H1 (cell line): ENCODE results near the gene CAPS. TPM values are rescaled to one million over a fixed set of nuclear protein-coding genes. Genes with fewer than 3 reads are reported as not detected.

Source experiments
- EP300 ChIP-seq, 2 experiments: IDR thresholded peaks; 1 replicate in 1 of 2; 2 replicates in 1 of 2; pipeline ENCODE4 v1.6.1; 2011 to 2012; ENCODE audit warnings: low read depth in 2 of 2, low read length in 2 of 2, mild to moderate bottlenecking in 2 of 2, borderline replicate concordance in 1 of 2, inconsistent platforms in 1 of 2, moderate library complexity in 1 of 2
- HDAC2 ChIP-seq, 2 experiments: fragments of 300-600 bp in 1 of 2; sonication (generic) in 1 of 2; IDR thresholded peaks; 2 replicates each; pipeline ENCODE4 v1.6.1; 2011 to 2012; ENCODE audit warnings: low read depth in 2 of 2, low read length in 2 of 2, mild to moderate bottlenecking in 2 of 2, moderate library complexity in 2 of 2, borderline replicate concordance in 1 of 2, inconsistent platforms in 1 of 2
- JUND ChIP-seq: IDR thresholded peaks from 2 replicates; pipeline ENCODE4 v1.6.1; 2011; ENCODE audit warnings: mild to moderate bottlenecking, improper control_type of control experiment, low read length
- RAD21 ChIP-seq, 2 experiments: IDR thresholded peaks in 1 of 2; conservative IDR thresholded peaks in 1 of 2; 2 replicates each; pipeline ENCODE4 v1.6.1; 2011; ENCODE audit warnings: low read depth in 2 of 2, low read length in 2 of 2, improper control_type of control experiment in 1 of 2, inconsistent platforms in 1 of 2, mild to moderate bottlenecking in 1 of 2, moderate library complexity in 1 of 2
- SIX5 ChIP-seq: IDR thresholded peaks from 2 replicates; pipeline ENCODE4 v1.6.1; 2011; ENCODE audit warnings: mild to moderate bottlenecking, low read depth, low read length
- TAF7 ChIP-seq: optimal IDR thresholded peaks from 2 replicates; pipeline ENCODE3; 2011; ENCODE audit warnings: low read depth, mild to moderate bottlenecking, inconsistent platforms, low read length, moderate library complexity, borderline replicate concordance
- polyA plus RNA-seq, 7 experiments: library from polyadenylated mRNA; depleted of rRNA in 3 of 7; stranded (reverse) in 5 of 7; unstranded in 2 of 7; fragments of >200 nt in 5 of 7; fragments of 200-250 nt in 2 of 7; gene quantifications; 1 replicate in 5 of 7; 2 replicates in 1 of 7; 4 replicates in 1 of 7; pipeline versions ENCODE4 v1.2.1 to v1.2.3, GENCODE V29; 2011 to 2013; ENCODE audit warnings: missing spikeins in 2 of 7, mixed read lengths in 2 of 7
- total RNA-seq: library from RNA; stranded (reverse); fragmentation: NEBNext Ultra II Directional; extraction: Animal tissue kit (Norgen Biotek cat#: 25700); gene quantifications from 2 replicates; pipeline ENCODE4 v1.2.1, GENCODE V29; 2021
- TF ChIP-seq, protein P1 (sequence below): IDR thresholded peaks from 2 replicates; pipeline ENCODE4 v1.6.1; 2011; ENCODE audit warnings: low read depth, mild to moderate bottlenecking, low read length; ENCODE audit not compliant: insufficient read depth

The CAPS gene
- total and polyA plus RNA-seq, 2 of the 8 experiments (the other 6 are each of a cell fraction or from before 2014, with no cell fraction given), result 2.1 to 2.4 TPM

DNA sequence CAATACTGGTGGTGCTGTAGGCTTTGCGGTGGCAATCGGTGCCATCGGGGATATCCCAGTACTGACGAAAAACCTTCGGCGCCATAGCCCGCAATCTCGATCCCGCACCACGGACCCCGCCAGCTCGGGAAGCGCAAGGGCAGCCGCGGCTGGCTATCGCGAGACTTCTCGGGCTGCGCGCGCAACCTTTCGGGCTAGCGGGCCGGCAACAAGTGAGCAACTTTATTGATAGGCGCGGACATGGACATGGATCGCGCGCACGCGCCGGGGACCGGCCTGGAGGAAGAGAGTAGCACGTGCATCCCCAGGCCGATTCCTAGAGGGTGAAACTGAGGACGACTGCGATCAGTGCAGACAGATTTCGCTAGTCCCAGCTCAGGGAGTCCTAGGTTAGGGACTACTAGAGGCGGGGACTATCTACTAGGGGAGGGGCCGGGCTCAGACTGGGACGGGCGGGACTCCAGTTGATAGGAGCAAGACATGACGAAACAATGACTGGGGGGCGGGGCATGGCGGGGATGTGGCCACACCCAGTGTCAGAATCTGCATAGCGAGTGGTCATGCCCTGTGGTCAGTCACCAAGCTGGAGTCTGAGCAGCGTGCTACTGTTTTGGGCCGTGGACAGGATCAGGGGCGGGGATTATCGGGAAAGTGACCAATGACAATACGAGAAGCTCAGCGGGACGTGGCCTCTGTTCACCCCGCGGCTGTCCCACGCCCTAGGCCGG, 10.3 kb upstream of the CAPS start, which contains the start of gene NDUFA11 (continued):
- TF ChIP-seq SIX5 (no peak), TAF7 (peak; percentile 84), JUND (no peak), RAD21 (IDR thresholded peaks at IDR 0.05 in 1 of 2, conservative IDR thresholded peaks at IDR 0.05 in 1 of 2; ENCODE audit: low read depth in 2 of 2, low read length in 2 of 2) (no peak), EP300 (IDR thresholded peaks at IDR 0.05; ENCODE audit: borderline replicate concordance in 1 of 2, low read depth in 2 of 2, low read length in 2 of 2) (no peak), HDAC2 (IDR thresholded peaks at IDR 0.05; ENCODE audit: borderline replicate concordance in 1 of 2, low read depth in 2 of 2, low read length in 2 of 2) (peak; percentile 15 to 42; a peak in 1 of 4 replicates)
- TF ChIP-seq, protein P1, sequence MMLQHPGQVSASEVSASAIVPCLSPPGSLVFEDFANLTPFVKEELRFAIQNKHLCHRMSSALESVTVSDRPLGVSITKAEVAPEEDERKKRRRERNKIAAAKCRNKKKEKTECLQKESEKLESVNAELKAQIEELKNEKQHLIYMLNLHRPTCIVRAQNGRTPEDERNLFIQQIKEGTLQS, result peak; percentile 58
- TF ChIP-seq, all 59 proteins: peak for 26
